ENCODE measurements around the gene KRTAP3-2.

KRTAP3-2 gene

GRCh38 chr17:40963838-40964237 lies 35.9 kb downstream of the KRTAP3-2 start:
- no peak for DNase-seq (ENCODE audit: low read depth)

GRCh38 chr17:40962059-40962561 lies 37.6 kb downstream of the KRTAP3-2 start:
- DNase-seq (ENCODE audit: low read depth): no peak

- no peak for DNase-seq (ENCODE audit: low read depth)
Observed at GRCh38 chr17:40961591-40961990, 38.1 kb downstream of the KRTAP3-2 start.

- DNase-seq (ENCODE audit: low read depth): no peak
Observed at GRCh38 chr17:40960144-40960543, 39.6 kb downstream of the KRTAP3-2 start.

GRCh38 chr17:40958086-40958953 lies 41.4 kb downstream of the KRTAP3-2 start:
- no peak for DNase-seq (ENCODE audit: low read depth)

- peak; percentile 64 for DNase-seq (ENCODE audit: low read depth)
Observed at GRCh38 chr17:40956401-40957254, 43.1 kb downstream of the KRTAP3-2 start.

- no peak for DNase-seq (ENCODE audit: low read depth)
Observed at GRCh38 chr17:40953881-40954280, 45.8 kb downstream of the KRTAP3-2 start.

GRCh38 chr17:40952661-40953060 lies 47.0 kb downstream of the KRTAP3-2 start:
- DNase-seq (ENCODE audit: low read depth): no peak

GRCh38 chr17:40952154-40952553 lies 47.6 kb downstream of the KRTAP3-2 start:
- no peak for DNase-seq (ENCODE audit: low read depth)

GRCh38 chr17:40951011-40951622 lies 48.6 kb downstream of the KRTAP3-2 start:
- DNase-seq (ENCODE audit: low read depth): no peak

GRCh38 chr17:40950176-40950575 lies 49.5 kb downstream of the KRTAP3-2 start:
- no peak for DNase-seq (ENCODE audit: low read depth)

GRCh38 chr17:40949418-40949817 lies 50.3 kb downstream of the KRTAP3-2 start:
- DNase-seq (ENCODE audit: low read depth): no peak

Data from HS-27A (cell line).